ENCODE results near the gene ERICH6B. TPM values are rescaled to one million over a fixed set of nuclear protein-coding genes. Genes with fewer than 3 reads are reported as not detected.

ERICH6B gene
- total and polyA plus RNA-seq, 2 of the 13 experiments (the other 11 are each of a cell fraction or from before 2014, with no cell fraction given): not detected

- no peak overlapping the region for H3K4me2 ChIP-seq (ENCODE audit: low read depth, low read length)
- ATAC-seq: no peak
- H4K20me1 ChIP-seq (ENCODE audit: insufficient read depth, low read length): no peaks in the 10 kb centered on the region
- CTCF ChIA-PET (ENCODE audit: low intra/inter-chr PET ratio, low total read pairs): no interaction called here
- no peak for DNase-seq (ENCODE audit: low spot score)
- no peak overlapping the region for H3K27ac ChIP-seq (ENCODE audit: extremely low read length, insufficient read depth, low read length)
- FAIRE-seq: no peak
- in situ Hi-C loops (cut with HindIII; ENCODE audit: extremely low pct_ligation_motif_present, low pct_unique_long_range_greater_than_20kb) (no loop called here), intact Hi-C loops (cut with micrococcal nuclease; ENCODE audit: unreplicated experiment) (no loop called here)
- no peaks in the 10 kb centered on the region for H3K79me2 ChIP-seq (ENCODE audit: insufficient read depth, low read length)
- TF ChIP-seq CEBPB (IDR thresholded peaks at IDR 0.05; ENCODE audit: borderline replicate concordance, low read depth, low read length) (peak; percentile 60; the same call in 1 of the 2 replicates), SNRNP70 (IDR thresholded peaks at IDR 0.05; ENCODE audit: low read depth, low read length) (no peak)
- no peaks in the 10 kb centered on the region for H3K36me3 ChIP-seq (replicated peaks in 1 of 2; ENCODE audit: control insufficient read depth in 1 of 2, insufficient read depth in 2 of 2, low read length in 2 of 2)
- POLR2A ChIA-PET: no interaction called here
- H2AFZ ChIP-seq (ENCODE audit: low read length): no peak overlapping the region
- 2% methylated on average over 2 of the region's 2 CpGs for WGBS (ENCODE audit: low lambda C conversion rate)
- no peaks in the 10 kb centered on the region for H3K4me1 ChIP-seq (ENCODE audit: insufficient read depth, low read length)
- H3K4me3 ChIP-seq (replicated peaks in 1 of 3; ENCODE audit: insufficient read depth in 1 of 3, low read depth in 2 of 3, low read length in 3 of 3): no peak overlapping the region
- H3K27me3 ChIP-seq (ENCODE audit: control insufficient read depth in 1 of 2, insufficient read depth in 2 of 2, low read length in 2 of 2): no peaks in the 10 kb centered on the region
- no TSS peak for BruUV-seq (replicated peaks)
- H3K9ac ChIP-seq (ENCODE audit: insufficient read depth, low read depth, low read length): no peak overlapping the region
- H3K9me3 ChIP-seq (ENCODE audit: low read length): no peaks in the 10 kb centered on the region
Measured at GRCh38 chr13:45596800-45597475, 18.6 kb downstream of the ERICH6B start.

DNA sequence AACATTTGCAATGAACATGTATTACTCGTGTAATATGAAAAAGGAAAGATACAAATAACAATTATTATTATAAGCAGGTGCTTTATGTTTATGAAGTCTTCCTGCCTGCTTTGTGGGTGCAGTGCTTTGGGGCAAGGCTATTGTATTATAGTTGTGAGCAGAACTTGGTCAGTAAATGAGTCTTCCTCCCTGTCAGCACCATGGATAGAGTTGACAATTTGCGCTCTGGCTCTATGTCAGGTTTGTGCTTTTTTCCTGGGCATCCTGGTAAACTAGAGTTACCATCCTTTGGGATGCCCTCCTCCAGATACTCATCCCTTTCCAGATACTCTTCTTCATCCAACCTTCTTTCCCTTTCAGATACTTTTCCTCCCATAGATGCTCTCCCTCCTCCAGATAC lies 19.6 kb downstream of the ERICH6B start:
- H4K20me1 ChIP-seq (ENCODE audit: insufficient read depth, low read length): no peaks in the 10 kb centered on the region
- no peak for FAIRE-seq
- intact Hi-C loops (cut with micrococcal nuclease; ENCODE audit: unreplicated experiment) (no loop called here), in situ Hi-C loops (cut with HindIII; ENCODE audit: extremely low pct_ligation_motif_present, low pct_unique_long_range_greater_than_20kb) (no loop called here)
- no peak overlapping the region for H3K9ac ChIP-seq (ENCODE audit: insufficient read depth, low read depth, low read length)
- BruUV-seq (replicated peaks): no TSS peak
- no peak for DNase-seq (ENCODE audit: low spot score)
- H3K4me3 ChIP-seq (replicated peaks in 1 of 3; ENCODE audit: insufficient read depth in 1 of 3, low read depth in 2 of 3, low read length in 3 of 3): no peak overlapping the region
- no peaks in the 10 kb centered on the region for H3K36me3 ChIP-seq (replicated peaks in 1 of 2; ENCODE audit: control insufficient read depth in 1 of 2, insufficient read depth in 2 of 2, low read length in 2 of 2)
- no peaks in the 10 kb centered on the region for H3K4me1 ChIP-seq (ENCODE audit: insufficient read depth, low read length)
- H3K79me2 ChIP-seq (ENCODE audit: insufficient read depth, low read length): no peaks in the 10 kb centered on the region
- POLR2A ChIA-PET: no interaction called here
- no peaks in the 10 kb centered on the region for H3K27me3 ChIP-seq (ENCODE audit: control insufficient read depth in 1 of 2, insufficient read depth in 2 of 2, low read length in 2 of 2)
- CTCF ChIA-PET (ENCODE audit: low intra/inter-chr PET ratio, low total read pairs): no interaction called here
- 0% methylated on average over 2 of the region's 2 CpGs for WGBS (ENCODE audit: low lambda C conversion rate)
- H3K27ac ChIP-seq (ENCODE audit: extremely low read length, insufficient read depth, low read length): no peak overlapping the region
- no peak for ATAC-seq
- no peak overlapping the region for H2AFZ ChIP-seq (ENCODE audit: low read length)
- TF ChIP-seq, protein P1, sequence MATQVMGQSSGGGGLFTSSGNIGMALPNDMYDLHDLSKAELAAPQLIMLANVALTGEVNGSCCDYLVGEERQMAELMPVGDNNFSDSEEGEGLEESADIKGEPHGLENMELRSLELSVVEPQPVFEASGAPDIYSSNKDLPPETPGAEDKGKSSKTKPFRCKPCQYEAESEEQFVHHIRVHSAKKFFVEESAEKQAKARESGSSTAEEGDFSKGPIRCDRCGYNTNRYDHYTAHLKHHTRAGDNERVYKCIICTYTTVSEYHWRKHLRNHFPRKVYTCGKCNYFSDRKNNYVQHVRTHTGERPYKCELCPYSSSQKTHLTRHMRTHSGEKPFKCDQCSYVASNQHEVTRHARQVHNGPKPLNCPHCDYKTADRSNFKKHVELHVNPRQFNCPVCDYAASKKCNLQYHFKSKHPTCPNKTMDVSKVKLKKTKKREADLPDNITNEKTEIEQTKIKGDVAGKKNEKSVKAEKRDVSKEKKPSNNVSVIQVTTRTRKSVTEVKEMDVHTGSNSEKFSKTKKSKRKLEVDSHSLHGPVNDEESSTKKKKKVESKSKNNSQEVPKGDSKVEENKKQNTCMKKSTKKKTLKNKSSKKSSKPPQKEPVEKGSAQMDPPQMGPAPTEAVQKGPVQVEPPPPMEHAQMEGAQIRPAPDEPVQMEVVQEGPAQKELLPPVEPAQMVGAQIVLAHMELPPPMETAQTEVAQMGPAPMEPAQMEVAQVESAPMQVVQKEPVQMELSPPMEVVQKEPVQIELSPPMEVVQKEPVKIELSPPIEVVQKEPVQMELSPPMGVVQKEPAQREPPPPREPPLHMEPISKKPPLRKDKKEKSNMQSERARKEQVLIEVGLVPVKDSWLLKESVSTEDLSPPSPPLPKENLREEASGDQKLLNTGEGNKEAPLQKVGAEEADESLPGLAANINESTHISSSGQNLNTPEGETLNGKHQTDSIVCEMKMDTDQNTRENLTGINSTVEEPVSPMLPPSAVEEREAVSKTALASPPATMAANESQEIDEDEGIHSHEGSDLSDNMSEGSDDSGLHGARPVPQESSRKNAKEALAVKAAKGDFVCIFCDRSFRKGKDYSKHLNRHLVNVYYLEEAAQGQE (IDR thresholded peaks at IDR 0.05; ENCODE audit: borderline replicate concordance in 1 of 2, low read depth in 1 of 2, low read length in 2 of 2): peak; percentile 43 to 89
- TF ChIP-seq MIER2 (CRISPR knock-in tag; IDR thresholded peaks at IDR 0.05): peak; percentile 84
- TF ChIP-seq, protein P2, sequence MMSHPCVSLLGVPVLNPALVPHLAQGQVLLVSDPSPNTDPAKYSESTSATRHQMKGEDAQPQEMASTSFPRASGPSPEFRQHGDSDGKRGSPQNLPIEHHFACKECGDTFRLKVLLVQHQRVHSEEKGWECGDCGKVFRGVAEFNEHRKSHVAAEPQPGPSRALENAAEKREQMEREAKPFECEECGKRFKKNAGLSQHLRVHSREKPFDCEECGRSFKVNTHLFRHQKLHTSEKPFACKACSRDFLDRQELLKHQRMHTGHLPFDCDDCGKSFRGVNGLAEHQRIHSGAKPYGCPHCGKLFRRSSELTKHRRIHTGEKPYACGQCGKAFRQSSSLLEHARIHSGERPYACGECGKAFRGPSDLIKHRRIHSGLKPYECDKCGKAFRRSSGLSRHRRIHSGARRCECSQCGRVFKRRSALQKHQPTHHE (CRISPR knock-in tag; IDR thresholded peaks at IDR 0.05; ENCODE audit: borderline replicate concordance): no peak
- TF ChIP-seq RARA (CRISPR knock-in tag; IDR thresholded peaks at IDR 0.05): no peak
- peaks cover 3% of the 10 kb centered on the region; the same call in 1 of the 2 replicates for H3K9me3 ChIP-seq (ENCODE audit: low read length)
- H3K4me2 ChIP-seq (ENCODE audit: low read depth, low read length): no peak overlapping the region
